Measurements from ENCODE around the gene LRP6. TPM values are rescaled to one million over a fixed set of nuclear protein-coding genes. Genes with fewer than 3 reads are reported as not detected.
A peak's percentile ranks its signal among the peaks of the same experiment; 100 is the strongest.

Gene LRP6
- total and polyA plus RNA-seq, 2 of the 13 experiments (the other 11 are each of a cell fraction or from before 2014, with no cell fraction given) = 33.8 to 42.0 TPM

- TF ChIP-seq PRDM4 (CRISPR knock-in tag; IDR thresholded peaks at IDR 0.05; ENCODE audit: borderline replicate concordance) = no peak
- no peak for TF ChIP-seq PHF20 (CRISPR knock-in tag; IDR thresholded peaks at IDR 0.05)
- TF ChIP-seq SOX6 (IDR thresholded peaks at IDR 0.05) = no peak
- TF ChIP-seq SOX6 (CRISPR knock-in tag; IDR thresholded peaks at IDR 0.05) = no peak
- TF ChIP-seq MIER3 (CRISPR knock-in tag; IDR thresholded peaks at IDR 0.05; ENCODE audit: borderline replicate concordance) = no peak
- no peak for TF ChIP-seq AHR (CRISPR knock-in tag; IDR thresholded peaks at IDR 0.05)
- peak; percentile 39 for TF ChIP-seq FOXP4 (CRISPR knock-in tag; IDR thresholded peaks at IDR 0.05)
- TF ChIP-seq SOX13 (IDR thresholded peaks at IDR 0.05) = no peak
- TF ChIP-seq SOX13 (CRISPR knock-in tag; conservative IDR thresholded peaks at IDR 0.05 in 1 of 2, IDR thresholded peaks at IDR 0.05 in 1 of 2) = no peak; a peak in 1 of 4 replicates
- no peak for TF ChIP-seq JUNB (CRISPR knock-in tag; IDR thresholded peaks at IDR 0.05; ENCODE audit: borderline replicate concordance)
- TF ChIP-seq ZNF30 (CRISPR knock-in tag; IDR thresholded peaks at IDR 0.05) = no peak
- TF ChIP-seq HHEX (CRISPR knock-in tag; IDR thresholded peaks at IDR 0.05) = no peak
- no peak for TF ChIP-seq GATAD2A (CRISPR knock-in tag; IDR thresholded peaks at IDR 0.05)
- TF ChIP-seq ARHGAP35 (CRISPR knock-in tag; IDR thresholded peaks at IDR 0.05; ENCODE audit: borderline replicate concordance) = no peak
- no peak for TF ChIP-seq NFKB2 (CRISPR knock-in tag; IDR thresholded peaks at IDR 0.05; ENCODE audit: borderline replicate concordance)
- peak; percentile 90 for TF ChIP-seq RARA (CRISPR knock-in tag; IDR thresholded peaks at IDR 0.05)
- TF ChIP-seq GABPA (IDR thresholded peaks at IDR 0.05; ENCODE audit: low read depth, low read length) = no peak
- TF ChIP-seq GABPA (CRISPR knock-in tag; IDR thresholded peaks at IDR 0.05; ENCODE audit: low read depth) = peak; percentile 54; the same call in 1 of the 2 replicates
- TF ChIP-seq ZKSCAN8 (CRISPR knock-in tag; IDR thresholded peaks at IDR 0.05; ENCODE audit: borderline replicate concordance) = no peak
- no peak for TF ChIP-seq CENPT (CRISPR knock-in tag; IDR thresholded peaks at IDR 0.05; ENCODE audit: low read depth)
- peak; percentile 88 for TF ChIP-seq ARID5B (CRISPR knock-in tag; IDR thresholded peaks at IDR 0.05)
- TF ChIP-seq TCF12 (IDR thresholded peaks at IDR 0.05) = no peak
- no peak for TF ChIP-seq TCF12 (CRISPR knock-in tag; IDR thresholded peaks at IDR 0.05)
- TF ChIP-seq SKI (IDR thresholded peaks at IDR 0.05; ENCODE audit: partially characterized antibody) = no peak
- TF ChIP-seq SRSF4 (IDR thresholded peaks at IDR 0.05; ENCODE audit: low read depth, low read length, poor library complexity, severe bottlenecking) = no peak
- no peak for TF ChIP-seq ESRRA (CRISPR knock-in tag; IDR thresholded peaks at IDR 0.05; ENCODE audit: low read depth)
Observed at GRCh38 chr12:12095021-12095420, 171.8 kb downstream of the LRP6 start (continued).

Measured in HepG2 (cell line).